Loucy (cell line): ENCODE data around the gene FBXO47.
A peak's percentile ranks its signal among the peaks of the same experiment; 100 is the strongest.

ENCODE experiments used
- H2AFZ ChIP-seq: fragments of 200-600 bp; sonication (generic); 2 replicates; pipeline ENCODE4 v1.6.0; 2016; ENCODE audit warnings: antibody characterized with exemption, mild to moderate bottlenecking, low read length, moderate library complexity
- H3F3A ChIP-seq: fragments of 200-600 bp; 2 replicates; pipeline ENCODE4 v1.6.0; 2016; ENCODE audit warnings: antibody characterized with exemption, low read depth, mild to moderate bottlenecking
- H3K27me3 ChIP-seq: fragments of 200-600 bp; sonication (generic); 2 replicates; pipeline ENCODE4 v1.6.1; 2014; ENCODE audit warnings: low read length, mild to moderate bottlenecking; ENCODE audit not compliant: insufficient read depth, poor library complexity, severe bottlenecking
- H3K36me3 ChIP-seq: fragments of 200-600 bp; sonication (generic); 2 replicates; pipeline ENCODE4 v1.6.1; 2016; ENCODE audit warnings: low read length; ENCODE audit not compliant: insufficient read depth
- H3K4me1 ChIP-seq: fragments of 200-600 bp; sonication (generic); 2 replicates; pipeline ENCODE4 v1.5.1; 2014; ENCODE audit warnings: low read length, mild to moderate bottlenecking; ENCODE audit not compliant: insufficient read depth, poor library complexity, severe bottlenecking
- H3K4me2 ChIP-seq: fragments of 200-600 bp; sonication (generic); 2 replicates; pipeline ENCODE4 v1.6.0; 2014; ENCODE audit warnings: antibody characterized with exemption, low read length, low read depth, mild to moderate bottlenecking; ENCODE audit not compliant: poor library complexity, severe bottlenecking
- H3K4me3 ChIP-seq: fragments of 200-600 bp; sonication (generic); 2 replicates; pipeline ENCODE4 v1.5.1; 2014; ENCODE audit warnings: low read length, mild to moderate bottlenecking, mixed read lengths; ENCODE audit not compliant: poor library complexity, severe bottlenecking
- H3K79me2 ChIP-seq: fragments of 200-600 bp; sonication (generic); 2 replicates; pipeline ENCODE4 v1.6.1; 2014; ENCODE audit warnings: low read length; ENCODE audit not compliant: insufficient read depth
- H3K9ac ChIP-seq: fragments of 200-600 bp; sonication (generic); 2 replicates; pipeline ENCODE4 v1.6.0; 2014; ENCODE audit warnings: mild to moderate bottlenecking, low read depth, low read length, moderate library complexity; ENCODE audit not compliant: poor library complexity, severe bottlenecking
- H3K9me2 ChIP-seq: fragments of 200-600 bp; sonication (generic); replicated peaks from 2 replicates; pipeline ENCODE4 v1.6.1; 2016; ENCODE audit warnings: low read depth, low read length, mixed read lengths
- H3K9me3 ChIP-seq: fragments of 200-600 bp; sonication (generic); 2 replicates; pipeline ENCODE4 v1.6.1; 2014; ENCODE audit warnings: mild to moderate bottlenecking, antibody characterized with exemption, low read length, low read depth; ENCODE audit not compliant: insufficient read depth
- H4K20me1 ChIP-seq: fragments of 200-600 bp; sonication (generic); 2 replicates; pipeline ENCODE4 v1.6.0; 2014; ENCODE audit warnings: antibody characterized with exemption, low read length, mild to moderate bottlenecking; ENCODE audit not compliant: insufficient read depth, poor library complexity, severe bottlenecking
- EZH2phosphoT487 ChIP-seq: fragments of 200-600 bp; IDR thresholded peaks from 2 replicates; pipeline ENCODE4 v1.6.1; 2018; ENCODE audit warnings: antibody characterized with exemption, mild to moderate bottlenecking, moderate library complexity, borderline replicate concordance
- TF ChIP-seq, protein P1 (sequence below): fragments of 200-600 bp; sonication (generic); conservative IDR thresholded peaks from 2 replicates; pipeline ENCODE4 v1.5.1; 2014; ENCODE audit warnings: mild to moderate bottlenecking, antibody characterized with exemption, low read length

Gene FBXO47

GRCh38 chr17:38908676-38909181 lies 58.5 kb downstream of the FBXO47 start:
- H3K4me1 ChIP-seq: no peaks in the 10 kb centered on the region
- H3K9ac ChIP-seq: no peak overlapping the region
- no peak overlapping the region for H3K4me2 ChIP-seq
- no peaks in the 10 kb centered on the region for H3F3A ChIP-seq
- H3K9me3 ChIP-seq: no peaks in the 10 kb centered on the region
- H3K79me2 ChIP-seq: peaks cover 78% of the 10 kb centered on the region
- peaks cover 23% of the 10 kb centered on the region for H4K20me1 ChIP-seq
- H2AFZ ChIP-seq: no peak overlapping the region
- no peaks in the 10 kb centered on the region for H3K27me3 ChIP-seq
- peaks cover 62% of the 10 kb centered on the region for H3K36me3 ChIP-seq
- H3K4me3 ChIP-seq: no peak overlapping the region
- TF ChIP-seq EZH2phosphoT487: no peak
- TF ChIP-seq, protein P1, sequence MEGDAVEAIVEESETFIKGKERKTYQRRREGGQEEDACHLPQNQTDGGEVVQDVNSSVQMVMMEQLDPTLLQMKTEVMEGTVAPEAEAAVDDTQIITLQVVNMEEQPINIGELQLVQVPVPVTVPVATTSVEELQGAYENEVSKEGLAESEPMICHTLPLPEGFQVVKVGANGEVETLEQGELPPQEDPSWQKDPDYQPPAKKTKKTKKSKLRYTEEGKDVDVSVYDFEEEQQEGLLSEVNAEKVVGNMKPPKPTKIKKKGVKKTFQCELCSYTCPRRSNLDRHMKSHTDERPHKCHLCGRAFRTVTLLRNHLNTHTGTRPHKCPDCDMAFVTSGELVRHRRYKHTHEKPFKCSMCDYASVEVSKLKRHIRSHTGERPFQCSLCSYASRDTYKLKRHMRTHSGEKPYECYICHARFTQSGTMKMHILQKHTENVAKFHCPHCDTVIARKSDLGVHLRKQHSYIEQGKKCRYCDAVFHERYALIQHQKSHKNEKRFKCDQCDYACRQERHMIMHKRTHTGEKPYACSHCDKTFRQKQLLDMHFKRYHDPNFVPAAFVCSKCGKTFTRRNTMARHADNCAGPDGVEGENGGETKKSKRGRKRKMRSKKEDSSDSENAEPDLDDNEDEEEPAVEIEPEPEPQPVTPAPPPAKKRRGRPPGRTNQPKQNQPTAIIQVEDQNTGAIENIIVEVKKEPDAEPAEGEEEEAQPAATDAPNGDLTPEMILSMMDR: no peak
- H3K9me2 ChIP-seq: no peaks in the 10 kb centered on the region

- H3F3A ChIP-seq: no peaks in the 10 kb centered on the region
- no peak overlapping the region for H2AFZ ChIP-seq
- no peak overlapping the region for H3K9ac ChIP-seq
- peaks cover 84% of the 10 kb centered on the region for H3K79me2 ChIP-seq
- H3K4me2 ChIP-seq: no peak overlapping the region
- no peaks in the 10 kb centered on the region for H3K9me3 ChIP-seq
- peaks cover 63% of the 10 kb centered on the region for H3K36me3 ChIP-seq
- peaks cover 23% of the 10 kb centered on the region for H4K20me1 ChIP-seq
- H3K27me3 ChIP-seq: no peaks in the 10 kb centered on the region
- no peaks in the 10 kb centered on the region for H3K4me1 ChIP-seq
- TF ChIP-seq EZH2phosphoT487: no peak
- TF ChIP-seq, protein P1: 0 out of 2 replicates have a peak, but pooled peaks have one; percentile 15
- no peaks in the 10 kb centered on the region for H3K9me2 ChIP-seq
- H3K4me3 ChIP-seq: no peak overlapping the region
Observed at GRCh38 chr17:38907930-38908675, 59.1 kb downstream of the FBXO47 start.

DNA sequence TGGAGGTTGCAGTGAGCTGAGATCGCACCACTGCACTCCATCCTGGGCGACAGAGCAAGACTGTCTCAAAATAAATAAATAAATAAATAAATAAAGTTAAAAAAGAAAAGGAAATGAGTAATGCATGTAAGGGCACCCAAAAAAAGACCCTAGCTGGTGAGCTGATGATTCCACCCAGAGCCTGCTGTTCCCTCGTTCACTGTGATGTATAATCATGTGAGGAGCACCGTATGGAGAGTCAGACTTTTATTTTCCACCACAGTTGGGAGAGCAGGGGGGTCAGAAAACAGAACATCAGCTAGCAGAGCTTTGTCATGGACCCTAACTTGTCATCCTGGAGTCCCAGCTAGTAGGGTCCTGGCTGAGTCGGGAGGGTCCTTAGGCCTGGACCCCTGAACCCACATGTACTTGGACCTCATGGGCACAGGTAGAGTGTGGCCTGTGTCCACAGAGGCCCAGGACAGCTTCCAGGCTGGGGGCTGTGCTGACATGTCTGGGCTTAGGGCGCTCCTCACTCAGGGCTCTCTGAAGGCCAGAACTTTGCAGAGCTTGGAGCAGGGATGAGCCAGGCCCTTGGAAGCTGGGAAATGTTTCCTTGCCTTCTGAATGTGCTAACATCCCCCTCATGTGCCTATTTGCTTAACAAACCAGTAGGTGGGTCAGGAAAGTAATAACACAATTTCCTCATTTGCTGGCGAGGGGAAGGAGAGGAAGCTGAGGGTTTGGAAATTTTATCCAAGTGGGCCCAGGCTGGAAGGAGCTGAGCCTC lies 60.6 kb downstream of the FBXO47 start:
- Histone ChIP-seq H3F3A (no peaks in the 10 kb centered on the region), H4K20me1 (peaks cover 23% of the 10 kb centered on the region), H3K79me2 (peaks cover 83% of the 10 kb centered on the region), H3K4me2 (no peak overlapping the region), H3K36me3 (peaks cover 57% of the 10 kb centered on the region), H3K27me3 (no peaks in the 10 kb centered on the region), H3K9me3 (no peaks in the 10 kb centered on the region), H2AFZ (no peak overlapping the region), H3K4me3 (no peak overlapping the region), H3K9ac (no peak overlapping the region), H3K9me2 (no peaks in the 10 kb centered on the region), H3K4me1 (peaks cover 7% of the 10 kb centered on the region)
- TF ChIP-seq, protein P1: no peak
- no peak for TF ChIP-seq EZH2phosphoT487
